Muscle of leg (tissue), 11 donors: ENCODE results near the gene SGMS1. TPM values are rescaled to one million over a fixed set of nuclear protein-coding genes. Genes with fewer than 3 reads are reported as not detected.

Source experiments
- DNase-seq: peaks from one replicate; pipeline ENCODE4 v3.0.0; 2013
- H3K27ac ChIP-seq: one replicate; pipeline ENCODE4 v1.5.1; 2013; ENCODE audit warnings: mild to moderate bottlenecking, low read length, control low read depth
- H3K27me3 ChIP-seq: one replicate; pipeline ENCODE4 v1.6.1; 2013; ENCODE audit warnings: low read length; ENCODE audit not compliant: control insufficient read depth, insufficient read depth
- H3K36me3 ChIP-seq: one replicate; pipeline ENCODE4 v1.6.1; 2013; ENCODE audit warnings: low read length; ENCODE audit not compliant: control insufficient read depth, insufficient read depth
- H3K4me1 ChIP-seq: one replicate; pipeline ENCODE4 v1.6.1; 2013; ENCODE audit warnings: low read length; ENCODE audit not compliant: control insufficient read depth, insufficient read depth
- H3K4me3 ChIP-seq: one replicate; pipeline ENCODE4 v1.5.1; 2013; ENCODE audit warnings: low read length, control low read depth
- H3K9me3 ChIP-seq: replicated peaks from 2 replicates; pipeline ENCODE4 v1.6.1; 2013; ENCODE audit warnings: low read depth, low read length; ENCODE audit not compliant: control insufficient read depth
- WGBS: methylation state at CpG from one replicate; pipeline ENCODE4 v1.1.5; 2013; ENCODE audit warnings: missing lambda C conversion rate; ENCODE audit not compliant: insufficient coverage; 5-methylcytosine and 5-hydroxymethylcytosine counted together
- polyA plus RNA-seq, 8 donors: library from polyadenylated mRNA; unstranded; fragments of 120-200 nt; gene quantifications; one replicate each; pipeline versions ENCODE4 v1.2.1 to v1.2.3, GENCODE V29; 2013; ENCODE audit warnings: inconsistent platforms in 1 of 8, low replicate concordance in 1 of 8; ENCODE audit not compliant: insufficient read length in 8 of 8, insufficient read depth in 1 of 8
- total RNA-seq: library from RNA; stranded (reverse); fragments of 120-200 nt; gene quantifications from one replicate; pipeline ENCODE4 v1.2.4, GENCODE V29; 2013

SGMS1 gene
- total and polyA plus RNA-seq, 9 donors = 18.2 to 30.5 (median 23.0) TPM

DNA sequence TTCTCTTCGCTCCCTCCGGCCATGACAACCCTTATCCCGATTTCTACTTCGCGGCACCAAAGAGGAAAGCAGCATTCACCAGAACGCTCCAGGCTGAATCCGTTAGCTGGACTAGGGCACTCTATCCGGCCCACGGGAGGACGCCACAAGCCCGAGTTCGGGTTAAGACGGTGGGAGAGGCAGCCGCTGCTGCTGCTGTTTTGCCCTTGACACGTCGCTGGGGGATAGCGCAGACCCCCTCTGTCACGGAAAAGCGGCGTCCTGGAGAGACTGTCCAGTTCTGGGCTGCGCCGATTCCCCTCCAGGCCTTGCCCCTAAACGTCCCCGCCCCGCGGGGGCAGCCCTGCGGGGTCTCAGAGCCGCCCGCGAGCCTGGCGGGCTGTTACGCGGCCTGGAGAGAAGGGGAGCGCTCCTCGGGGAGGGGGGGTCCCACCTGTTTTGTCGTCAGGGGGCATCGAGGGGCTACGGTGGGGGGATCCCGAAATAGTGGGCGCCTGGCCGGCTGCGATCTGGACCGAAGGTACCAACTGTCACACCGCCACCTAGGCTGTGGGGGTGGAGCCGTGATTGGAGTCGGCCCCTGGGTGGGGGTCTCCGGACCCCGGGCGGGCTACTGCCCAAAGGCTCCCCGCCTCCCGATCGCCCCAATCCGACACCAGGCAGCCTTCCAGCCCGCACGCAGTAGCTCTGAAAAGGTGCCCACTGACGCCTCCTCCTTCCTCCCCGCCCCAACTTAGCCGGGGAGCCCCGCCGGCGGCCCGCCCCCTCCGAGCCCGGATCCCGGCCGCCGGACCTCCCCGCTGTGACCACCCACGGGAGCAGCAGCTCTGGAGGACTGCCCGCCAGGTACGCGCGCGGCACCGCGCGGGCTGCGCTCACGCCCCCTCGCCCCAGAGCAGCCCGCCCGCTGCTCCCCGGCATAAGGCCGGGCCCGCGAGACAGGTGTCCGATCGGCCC, 772 bp downstream of the SGMS1 start:
- Histone ChIP-seq H3K9me3 (no peaks in the 10 kb centered on the region), H3K27me3 (no peaks in the 10 kb centered on the region), H3K4me3 (peak overlapping the region; percentile 80), H3K27ac (peak overlapping the region; percentile 93), H3K4me1 (peaks cover 21% of the 10 kb centered on the region), H3K36me3 (no peaks in the 10 kb centered on the region)
- DNase-seq = peak; percentile 65
- 0% methylated on average over 72 of the region's 88 CpGs for WGBS

DNA sequence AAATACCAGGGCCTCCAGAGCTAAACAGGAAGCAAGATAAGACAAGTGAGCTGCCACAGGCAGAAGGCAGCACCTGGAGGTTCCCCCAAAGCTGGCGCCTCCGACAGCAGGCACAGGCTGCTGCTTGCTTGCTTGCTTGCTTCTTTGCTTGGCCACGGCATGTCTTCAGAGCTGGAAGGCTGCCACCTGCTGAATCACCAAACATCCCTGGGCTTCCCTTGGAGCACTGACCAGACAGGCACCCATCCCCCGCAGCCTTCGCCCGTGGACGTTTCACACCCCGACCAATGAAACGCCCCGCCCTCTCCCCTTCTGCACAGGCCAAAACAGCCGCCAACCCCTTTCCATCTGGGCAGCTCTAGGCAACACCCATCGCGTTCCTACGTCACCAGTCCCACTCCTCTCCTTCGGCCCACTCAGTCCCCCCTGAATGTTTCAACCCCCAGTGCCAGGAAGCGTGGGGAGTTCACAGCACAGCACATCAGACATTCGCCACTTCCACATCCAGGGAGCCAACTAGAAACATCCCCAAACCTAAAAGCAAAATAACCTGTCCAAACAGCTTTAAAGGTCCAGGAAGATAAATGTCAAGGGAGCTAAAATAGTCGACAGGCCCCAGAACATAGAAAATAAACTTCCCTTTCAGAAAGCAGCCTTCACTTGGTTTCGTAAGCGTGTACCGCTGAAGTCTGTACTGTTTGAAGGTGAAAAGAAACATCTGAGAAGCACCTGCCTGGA, 1.6 kb downstream of the SGMS1 start:
- no peaks in the 10 kb centered on the region for H3K36me3 ChIP-seq
- DNase-seq = peak; percentile 95
- 2% methylated on average over 15 of the region's 21 CpGs for WGBS
- H3K9me3 ChIP-seq = no peaks in the 10 kb centered on the region
- peak overlapping the region; percentile 80 for H3K4me3 ChIP-seq
- H3K4me1 ChIP-seq = peaks cover 21% of the 10 kb centered on the region
- H3K27ac ChIP-seq = peak overlapping the region; percentile 93
- no peaks in the 10 kb centered on the region for H3K27me3 ChIP-seq

- Histone ChIP-seq H3K36me3 (no peaks in the 10 kb centered on the region), H3K9me3 (no peaks in the 10 kb centered on the region), H3K27ac (no peak overlapping the region), H3K27me3 (no peaks in the 10 kb centered on the region), H3K4me1 (peaks cover 20% of the 10 kb centered on the region), H3K4me3 (no peak overlapping the region)
- no peak for DNase-seq
- no CpG with 5 or more reads among the region's 7 CpGs for WGBS
These were observed 2.9 kb downstream of the SGMS1 start for GRCh38 chr10:50620899-50621298.

DNA sequence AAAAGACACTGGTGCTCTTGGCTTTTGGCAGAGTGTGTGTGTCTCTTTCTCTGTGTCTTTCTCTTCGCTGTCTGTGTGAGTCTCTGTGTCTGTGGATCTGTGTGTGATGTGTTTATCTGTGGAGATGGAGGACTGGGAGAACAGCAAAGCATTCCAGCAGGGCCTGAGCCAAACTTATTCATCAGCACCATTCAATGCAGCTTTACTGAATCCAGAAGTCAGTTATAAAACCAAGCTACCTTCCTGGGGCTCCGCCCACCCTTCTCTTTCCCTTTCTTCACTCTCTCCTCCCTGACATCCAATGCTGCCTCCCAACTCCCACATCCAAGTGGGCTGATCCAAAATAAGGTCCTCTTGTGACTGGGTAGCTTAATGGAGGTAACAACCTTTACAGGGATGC, 3.9 kb downstream of the SGMS1 start:
- no peaks in the 10 kb centered on the region for H3K9me3 ChIP-seq
- H3K36me3 ChIP-seq = no peaks in the 10 kb centered on the region
- DNase-seq = no peak
- H3K27me3 ChIP-seq = no peaks in the 10 kb centered on the region
- peaks cover 13% of the 10 kb centered on the region for H3K4me1 ChIP-seq
- no peak overlapping the region for H3K27ac ChIP-seq
- H3K4me3 ChIP-seq = no peak overlapping the region
- WGBS = no CpG with 5 or more reads among the region's 2 CpGs

GRCh38 chr10:50619166-50619565, 4.6 kb downstream of the SGMS1 start:
- Histone ChIP-seq H3K27ac (no peak overlapping the region), H3K4me1 (peaks cover 19% of the 10 kb centered on the region), H3K27me3 (no peaks in the 10 kb centered on the region), H3K36me3 (no peaks in the 10 kb centered on the region), H3K9me3 (no peaks in the 10 kb centered on the region), H3K4me3 (no peak overlapping the region)
- no CpG with 5 or more reads among the region's 1 CpG for WGBS
- no peak for DNase-seq

DNA sequence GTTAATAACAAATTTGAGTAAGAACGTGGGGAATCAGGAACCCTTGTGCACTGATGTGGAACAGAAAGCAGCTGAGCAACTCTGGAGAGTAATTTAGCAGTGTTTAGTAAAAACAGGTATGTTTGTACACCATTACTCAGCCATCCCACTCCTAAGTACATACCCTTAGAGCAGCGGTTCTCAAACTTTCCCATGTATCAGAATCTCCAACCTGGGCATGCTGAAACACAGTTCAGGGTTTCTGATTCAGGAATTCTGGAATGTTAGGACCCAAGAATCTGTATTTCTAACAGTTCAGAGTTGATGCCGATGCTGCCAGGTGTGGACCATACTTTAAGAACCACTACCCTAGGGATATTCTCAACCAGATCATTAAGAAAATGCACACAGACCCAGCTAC, 5.1 kb downstream of the SGMS1 start:
- no CpG with 5 or more reads among the region's 3 CpGs for WGBS
- H3K4me1 ChIP-seq = peaks cover 20% of the 10 kb centered on the region

GRCh38 chr10:50615658-50616057, 8.1 kb downstream of the SGMS1 start:
- Histone ChIP-seq H3K27ac (no peak overlapping the region), H3K4me1 (peaks cover 25% of the 10 kb centered on the region)
- WGBS = 100% methylated on average over 1 of the region's 2 CpGs

More for the DNA sequence above, 5.1 kb downstream of the SGMS1 start:
- no peak overlapping the region for H3K27ac ChIP-seq
- no peaks in the 10 kb centered on the region for H3K9me3 ChIP-seq
- DNase-seq = no peak
- no peak overlapping the region for H3K4me3 ChIP-seq
- no peaks in the 10 kb centered on the region for H3K36me3 ChIP-seq
- no peaks in the 10 kb centered on the region for H3K27me3 ChIP-seq

DNA sequence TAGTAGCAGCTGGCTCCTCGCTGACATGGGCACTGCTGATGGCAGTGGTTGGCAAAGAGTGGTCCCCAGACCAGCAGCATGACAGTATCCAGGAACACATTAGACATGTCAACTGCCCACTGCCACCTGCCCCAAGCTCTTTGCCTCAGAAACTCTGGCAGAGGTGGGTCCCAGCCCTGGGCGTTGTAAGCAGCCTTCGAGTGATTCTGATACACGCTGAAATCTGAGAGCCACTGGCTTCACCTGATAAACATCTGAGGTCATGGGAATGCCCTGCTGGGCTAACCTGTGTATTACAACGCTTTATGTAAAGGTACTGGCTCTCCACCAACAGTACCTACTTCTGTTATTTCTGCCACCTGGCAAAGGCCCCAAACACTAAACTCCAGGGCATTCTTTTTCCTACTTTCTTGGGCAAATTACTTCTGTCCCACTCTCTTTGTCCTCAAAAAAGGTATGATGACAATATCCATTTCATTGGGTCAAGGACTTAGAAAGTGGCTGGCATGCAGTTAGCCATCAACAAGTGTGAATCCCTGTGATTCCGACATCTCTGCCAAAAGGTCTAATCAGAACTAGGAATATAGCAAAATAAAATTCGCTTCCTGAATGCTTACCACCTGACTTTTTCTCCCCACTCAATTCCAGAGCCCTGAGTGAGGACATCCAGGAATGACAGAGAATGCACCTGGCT, 9.2 kb downstream of the SGMS1 start:
- no peak overlapping the region for H3K27ac ChIP-seq
- H3K27me3 ChIP-seq = no peaks in the 10 kb centered on the region
- no peak overlapping the region for H3K4me3 ChIP-seq

More at GRCh38 chr10:50615658-50616057, 8.1 kb downstream of the SGMS1 start:
- Histone ChIP-seq H3K36me3 (no peaks in the 10 kb centered on the region), H3K9me3 (no peaks in the 10 kb centered on the region), H3K27me3 (no peaks in the 10 kb centered on the region), H3K4me3 (no peak overlapping the region)
- no peak for DNase-seq

DNA sequence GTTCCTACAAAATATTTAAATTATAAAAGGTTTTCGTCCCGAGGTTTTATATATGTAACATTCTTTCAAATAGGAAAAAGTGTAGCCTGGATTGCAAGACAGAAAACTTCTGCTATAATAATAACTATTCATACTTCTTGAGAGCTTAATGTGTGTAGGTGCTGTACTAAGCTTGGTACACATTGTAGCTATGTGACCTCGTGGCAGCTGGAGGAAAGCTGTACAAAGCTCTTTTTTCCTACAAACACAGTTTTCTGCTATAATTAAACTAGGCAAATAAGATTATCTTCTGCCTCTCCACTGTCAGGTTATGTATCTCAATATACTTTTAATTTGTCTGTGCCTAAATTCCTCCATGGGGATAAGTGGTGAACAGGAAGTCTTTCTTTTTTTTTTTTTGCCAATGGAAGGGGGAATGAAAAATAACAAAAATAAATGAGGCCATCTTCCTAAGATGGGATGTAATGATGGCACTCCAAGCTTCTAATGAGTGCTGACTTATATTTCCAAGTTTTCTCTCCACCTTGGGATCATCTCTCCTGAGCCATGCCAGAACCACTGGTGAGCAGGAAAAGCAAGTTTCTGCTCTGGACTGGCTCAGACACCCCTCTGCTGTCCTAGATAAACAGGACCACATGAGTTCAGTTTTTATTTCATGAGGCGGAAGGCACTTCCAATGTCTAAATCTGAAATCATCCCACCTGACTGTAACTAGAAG, 9.9 kb downstream of the SGMS1 start:
- Histone ChIP-seq H3K27ac (no peak overlapping the region), H3K4me1 (peaks cover 35% of the 10 kb centered on the region), H3K4me3 (no peak overlapping the region), H3K27me3 (no peaks in the 10 kb centered on the region), H3K9me3 (no peaks in the 10 kb centered on the region), H3K36me3 (no peaks in the 10 kb centered on the region)
- WGBS = 100% methylated on average over 1 of the region's 4 CpGs
- DNase-seq = no peak

More for the DNA sequence above, 9.2 kb downstream of the SGMS1 start:
- peaks cover 35% of the 10 kb centered on the region for H3K4me1 ChIP-seq
- DNase-seq = no peak
- WGBS = 64% methylated on average over 7 of the region's 7 CpGs
- no peaks in the 10 kb centered on the region for H3K36me3 ChIP-seq
- no peaks in the 10 kb centered on the region for H3K9me3 ChIP-seq
